Esophagus squamous epithelium (tissue), 5 donors: Measurements from ENCODE around the gene ZNF808. TPM values are rescaled to one million over a fixed set of nuclear protein-coding genes. Genes with fewer than 3 reads are reported as not detected.
"Not testable (repeated sequence)": the region's sequence is repeated elsewhere in the genome, so short reads cannot be mapped to it uniquely, and the experiment has no call there.

Source experiments
- DNase-seq: peaks from one replicate; lab custom pipeline; 2025; lab: John Stamatoyannopoulos, UW
- H3K27ac ChIP-seq, 4 donors: fragments of 200-600 bp; sonication (generic); one replicate each; pipeline ENCODE4 v1.5.1; 2016 to 2019; ENCODE audit warnings: mild to moderate bottlenecking in 1 of 4
- H3K27me3 ChIP-seq, 4 donors: fragments of 200-600 bp; sonication (generic); 1 replicate in 3 of 4; 2 replicates in 1 of 4; pipeline versions ENCODE4 v1.5.1 to v1.6.0; 2017 to 2021; ENCODE audit warnings: antibody characterized with exemption in 1 of 4
- H3K36me3 ChIP-seq, 3 donors: fragments of 200-600 bp; sonication (generic); one replicate each; pipeline ENCODE4 v1.5.1; 2016 to 2019
- H3K4me1 ChIP-seq, 3 donors: fragments of 200-600 bp; sonication (generic); one replicate each; pipeline ENCODE4 v1.5.1; 2017 to 2019
- H3K4me3 ChIP-seq, 4 donors: fragments of 200-600 bp; sonication (generic); 1 replicate in 3 of 4; 2 replicates in 1 of 4; pipeline ENCODE4 v1.5.1; 2016 to 2019; ENCODE audit warnings: mild to moderate bottlenecking in 2 of 4, moderate library complexity in 1 of 4
- H3K9me3 ChIP-seq, 3 donors: fragments of 200-600 bp; sonication (generic); one replicate each; pipeline ENCODE4 v1.5.1; 2016 to 2019
- POLR2A ChIP-seq, 4 donors: fragments of 450-650 bp; IDR thresholded peaks; one replicate each; pipeline ENCODE4 v1.6.1; 2017; ENCODE audit warnings: antibody characterized with exemption in 4 of 4, mild to moderate bottlenecking in 4 of 4, moderate library complexity in 3 of 4
- WGBS, 2 donors: methylation state at CpG; one replicate each; pipeline ENCODE4 v1.1.5; 2018; 5-methylcytosine and 5-hydroxymethylcytosine counted together
- intact Hi-C: fragments of 100-400 bp; cut with DNase I; formaldehyde crosslinking; loops from one replicate; pipeline ENCODE4 v1.15.0; 2022
- total RNA-seq, 4 donors: library from RNA; depleted of rRNA; stranded (reverse); fragments of >200 nt; gene quantifications; one replicate each; pipeline ENCODE4 v1.1.0, GENCODE V29; 2016
- TF ChIP-seq, protein P1 (sequence below), 6 experiments: fragments of 450-650 bp in 4 of 6; fragments of 200-600 bp in 2 of 6; sonication (generic) in 2 of 6; IDR thresholded peaks; one replicate each; pipeline ENCODE4 v1.5.1; 2016 to 2019; ENCODE audit warnings: antibody characterized with exemption in 6 of 6, mild to moderate bottlenecking in 4 of 6, moderate library complexity in 4 of 6
- donor health status: DM: yes; HTN: yes; CAD: no.

Gene ZNF808
- 10 to 100 TPM in 1 of 4 donors, 1 to 10 TPM in 3; 6.7 to 17.0 (median 7.6) TPM for total RNA-seq

DNA sequence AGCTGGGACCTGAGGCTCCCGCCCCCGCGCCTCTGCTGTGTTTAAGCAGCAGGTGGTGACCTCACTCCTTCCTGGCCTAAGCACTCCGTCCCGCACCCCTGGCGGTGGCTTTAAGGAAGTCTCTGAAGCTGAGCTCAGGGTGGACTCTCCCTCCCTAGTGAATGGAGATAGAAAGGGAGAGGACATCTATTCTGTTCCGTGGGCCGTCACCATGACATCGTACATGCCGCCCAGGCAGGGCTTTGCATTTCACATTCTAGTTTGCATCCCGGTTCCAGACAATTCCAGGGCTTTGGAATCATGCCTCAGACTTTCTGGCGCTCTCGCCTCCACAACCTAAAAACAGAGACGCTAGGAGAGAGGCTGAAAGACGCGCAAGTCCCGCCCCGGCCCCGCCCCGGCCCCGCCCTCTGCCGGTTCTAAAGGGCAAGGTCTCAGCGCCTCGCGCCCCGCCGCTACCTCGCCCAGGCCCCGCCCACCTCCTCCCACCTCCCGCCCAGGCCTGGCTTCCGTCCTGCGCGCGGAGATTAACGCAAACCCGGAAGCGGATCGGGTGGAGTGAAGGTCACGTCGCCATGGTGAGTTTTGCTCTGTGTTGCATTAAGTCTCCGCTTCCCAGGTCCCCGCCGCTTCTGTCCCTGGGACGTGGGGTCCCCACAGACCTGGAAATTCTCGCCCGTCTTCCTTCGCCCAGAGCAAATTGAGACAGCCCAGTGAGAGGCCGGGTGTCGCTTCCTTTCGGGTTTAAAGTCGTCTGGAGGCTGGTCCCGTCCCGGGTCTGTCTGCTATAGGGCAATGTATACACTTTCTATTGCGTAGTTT is at the start of gene ZNF808:
TSS of gene ZNF808 (plus strand) at position 535 of the 822 bp plus-strand sequence. CDS start 15,617 bp downstream, outside the sequence.
- peak in 1 of 4 donors; percentile 48 for TF ChIP-seq POLR2A (IDR thresholded peaks at IDR 0.05)
- TF ChIP-seq, protein P1, sequence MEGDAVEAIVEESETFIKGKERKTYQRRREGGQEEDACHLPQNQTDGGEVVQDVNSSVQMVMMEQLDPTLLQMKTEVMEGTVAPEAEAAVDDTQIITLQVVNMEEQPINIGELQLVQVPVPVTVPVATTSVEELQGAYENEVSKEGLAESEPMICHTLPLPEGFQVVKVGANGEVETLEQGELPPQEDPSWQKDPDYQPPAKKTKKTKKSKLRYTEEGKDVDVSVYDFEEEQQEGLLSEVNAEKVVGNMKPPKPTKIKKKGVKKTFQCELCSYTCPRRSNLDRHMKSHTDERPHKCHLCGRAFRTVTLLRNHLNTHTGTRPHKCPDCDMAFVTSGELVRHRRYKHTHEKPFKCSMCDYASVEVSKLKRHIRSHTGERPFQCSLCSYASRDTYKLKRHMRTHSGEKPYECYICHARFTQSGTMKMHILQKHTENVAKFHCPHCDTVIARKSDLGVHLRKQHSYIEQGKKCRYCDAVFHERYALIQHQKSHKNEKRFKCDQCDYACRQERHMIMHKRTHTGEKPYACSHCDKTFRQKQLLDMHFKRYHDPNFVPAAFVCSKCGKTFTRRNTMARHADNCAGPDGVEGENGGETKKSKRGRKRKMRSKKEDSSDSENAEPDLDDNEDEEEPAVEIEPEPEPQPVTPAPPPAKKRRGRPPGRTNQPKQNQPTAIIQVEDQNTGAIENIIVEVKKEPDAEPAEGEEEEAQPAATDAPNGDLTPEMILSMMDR (IDR thresholded peaks at IDR 0.05): peak in 5 of 6 experiments; percentile 43 to 77 (median 71)
- Histone ChIP-seq H3K4me1 (peaks cover 0 to 23% (median 7%) of the 10 kb centered on the region in 3 donors), H3K27me3 (no peaks in the 10 kb centered on the region), H3K9me3 (peaks cover 0 to 5% (median 0%) of the 10 kb centered on the region in 3 donors), H3K27ac (peak within 1 kb of the TSS; percentile 92 to 94 (median 94)), H3K4me3 (peak within 1 kb of the TSS; percentile 73 to 89 (median 76)), H3K36me3 (peaks cover 0 to 1% (median 0%) of the 10 kb centered on the region in 3 donors)
- 0 to 2% methylated on average over 13 to 35 of the region's 54 CpGs for WGBS, 2 donors
- DNase-seq: peak; percentile 89
- intact Hi-C loops: no loop called here

GRCh38 chr19:52484111-52484743 is 43.2 kb upstream of the ZNF808 start:
- peaks cover 1 to 94% (median 50%) of the 10 kb centered on the region in 3 donors for H3K9me3 ChIP-seq
- 39 to 60% methylated on average over 5 to 7 of the region's 7 CpGs for WGBS, 2 donors

GRCh38 chr19:52485064-52485463 is 42.4 kb upstream of the ZNF808 start:
- H3K27ac ChIP-seq, H3K27me3 ChIP-seq, DNase-seq, H3K4me1 ChIP-seq, intact Hi-C loops, H3K4me3 ChIP-seq, H3K36me3 ChIP-seq: not testable (repeated sequence)
- H3K9me3 ChIP-seq: peaks cover 0 to 94% (median 42%) of the 10 kb centered on the region in 3 donors
- WGBS, 2 donors: 28 to 45% methylated on average over 7 of the region's 7 CpGs

More at GRCh38 chr19:52484111-52484743, 43.2 kb upstream of the ZNF808 start:
- H3K4me1 ChIP-seq, intact Hi-C loops, H3K27ac ChIP-seq, DNase-seq, H3K4me3 ChIP-seq, H3K36me3 ChIP-seq, H3K27me3 ChIP-seq: not testable (repeated sequence)

- intact Hi-C loops, H3K36me3 ChIP-seq, H3K27me3 ChIP-seq, H3K4me3 ChIP-seq, H3K27ac ChIP-seq, DNase-seq, H3K4me1 ChIP-seq: not testable (repeated sequence)
- H3K9me3 ChIP-seq: peaks cover 0 to 92% (median 36%) of the 10 kb centered on the region in 3 donors
- 14 to 19% methylated on average over 6 to 7 of the region's 8 CpGs for WGBS, 2 donors
Measured at GRCh38 chr19:52485561-52486240, 41.8 kb upstream of the ZNF808 start.

DNA sequence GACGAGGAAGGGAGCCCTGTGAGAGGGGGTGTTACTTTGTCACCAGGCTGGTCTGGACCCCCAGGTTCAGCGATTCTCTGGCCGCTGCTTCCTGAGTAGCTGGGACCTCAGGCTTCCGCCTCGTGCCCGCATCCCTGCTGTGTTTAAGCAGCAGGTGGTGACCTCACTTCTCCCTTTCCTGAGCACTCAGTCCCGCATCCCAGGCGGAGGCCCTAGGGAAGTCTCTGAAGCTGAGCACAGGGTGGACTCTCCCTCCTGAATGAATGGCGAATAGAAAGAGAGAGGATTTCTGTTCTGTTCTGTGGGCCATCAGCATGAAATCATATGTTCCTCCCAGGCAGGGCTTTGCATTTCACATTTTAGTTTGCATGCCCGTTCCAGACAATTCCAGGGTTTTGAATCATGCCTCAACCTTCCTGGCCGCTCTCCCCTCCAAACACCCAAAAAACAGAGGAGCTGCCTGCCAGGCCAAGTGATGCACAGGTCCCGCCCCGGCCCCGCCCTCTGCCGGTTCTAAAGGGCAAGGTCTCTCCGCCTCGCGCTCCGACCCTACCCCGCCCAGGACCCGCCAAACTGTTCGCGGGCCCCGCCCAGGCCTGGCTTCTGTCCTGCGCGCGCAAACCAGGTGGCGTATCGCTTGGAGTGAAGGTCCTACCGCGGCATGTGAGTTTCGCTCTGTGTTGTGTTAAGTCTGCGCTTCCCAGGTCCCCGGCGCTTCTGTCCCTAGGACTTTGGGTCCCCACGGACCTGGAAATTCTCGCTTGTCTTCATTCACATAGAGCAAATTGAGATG is 35.1 kb upstream of the ZNF808 start:
- H3K4me1 ChIP-seq: no peaks in the 10 kb centered on the region
- H3K27ac ChIP-seq: no peak overlapping the region
- H3K27me3 ChIP-seq: no peaks in the 10 kb centered on the region
- peaks cover 0 to 9% (median 0%) of the 10 kb centered on the region in 3 donors for H3K36me3 ChIP-seq
- H3K9me3 ChIP-seq: peaks cover 0 to 96% (median 46%) of the 10 kb centered on the region in 3 donors
- no peak for TF ChIP-seq POLR2A (IDR thresholded peaks at IDR 0.05)
- TF ChIP-seq, protein P1 (IDR thresholded peaks at IDR 0.05): no peak
- DNase-seq: no peak
- intact Hi-C loops: no loop called here
- WGBS, 2 donors: 43 to 55% methylated on average over 16 to 18 of the region's 37 CpGs
- peak overlapping the region in 2 of 4 donors; percentile 8 to 38 for H3K4me3 ChIP-seq

GRCh38 chr19:52492994-52493470 is 34.4 kb upstream of the ZNF808 start:
- intact Hi-C loops: no loop called here
- Histone ChIP-seq H3K4me1 (no peaks in the 10 kb centered on the region), H3K36me3 (peaks cover 0 to 9% (median 0%) of the 10 kb centered on the region in 3 donors), H3K27ac (no peak overlapping the region), H3K4me3 (peak overlapping the region in 2 of 4 donors; percentile 8 to 38), H3K27me3 (no peaks in the 10 kb centered on the region), H3K9me3 (peaks cover 0 to 96% (median 42%) of the 10 kb centered on the region in 3 donors)
- DNase-seq: no peak
- WGBS, 2 donors: 20 to 22% methylated on average over 16 to 18 of the region's 28 CpGs
- TF ChIP-seq POLR2A (IDR thresholded peaks at IDR 0.05): no peak
- TF ChIP-seq, protein P1 (IDR thresholded peaks at IDR 0.05): peak in 1 of 6 experiments; percentile 15
